OCI-LY1 (cell line): ENCODE results near the gene PLEKHH1.

ENCODE experiments used
- EZH2 ChIP-seq: fragments of 200-600 bp; sonication (generic), shearing (Covaris generic); IDR thresholded peaks from 2 replicates; pipeline ENCODE4 v1.8.0; 2017; ENCODE audit warnings: borderline replicate concordance, mixed run types, mild to moderate bottlenecking, antibody characterized with exemption, low read length, moderate library complexity, mixed read lengths
- TF ChIP-seq, protein P1 (sequence below): fragments of 200-600 bp; sonication (generic), shearing (Covaris generic); IDR thresholded peaks from 2 replicates; pipeline ENCODE4 v1.5.1; 2017; ENCODE audit warnings: mild to moderate bottlenecking, antibody characterized with exemption, low read length, moderate library complexity, mixed read lengths

DNA sequence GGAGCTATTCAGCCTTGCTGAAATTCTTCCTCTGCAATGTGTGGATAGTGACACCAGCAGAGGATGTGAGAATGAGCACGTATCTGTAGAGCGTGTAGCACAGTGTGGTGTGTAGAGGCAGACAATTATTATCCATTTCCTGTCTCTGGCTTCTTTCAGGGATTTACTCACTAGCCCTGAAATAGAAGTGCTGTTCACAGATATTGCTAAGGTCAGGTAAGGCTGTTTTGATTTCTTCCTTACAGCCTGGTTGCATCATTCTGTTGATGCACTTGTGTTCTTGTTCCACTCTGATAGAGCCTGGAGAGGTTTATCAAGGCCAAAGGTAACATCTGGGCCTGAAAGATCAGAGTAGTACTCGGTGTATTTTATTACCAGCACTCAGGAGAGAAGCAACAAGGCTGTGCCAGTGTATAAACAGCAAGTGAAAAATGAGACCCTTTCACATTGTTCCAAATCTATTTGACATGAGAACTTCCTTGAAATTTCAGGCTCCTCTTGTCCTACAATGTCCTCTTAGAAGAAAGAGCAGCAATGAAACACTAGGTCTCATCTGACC is 103.3 kb downstream of the PLEKHH1 start:
- TF ChIP-seq EZH2 = no peak
- TF ChIP-seq, protein P1, sequence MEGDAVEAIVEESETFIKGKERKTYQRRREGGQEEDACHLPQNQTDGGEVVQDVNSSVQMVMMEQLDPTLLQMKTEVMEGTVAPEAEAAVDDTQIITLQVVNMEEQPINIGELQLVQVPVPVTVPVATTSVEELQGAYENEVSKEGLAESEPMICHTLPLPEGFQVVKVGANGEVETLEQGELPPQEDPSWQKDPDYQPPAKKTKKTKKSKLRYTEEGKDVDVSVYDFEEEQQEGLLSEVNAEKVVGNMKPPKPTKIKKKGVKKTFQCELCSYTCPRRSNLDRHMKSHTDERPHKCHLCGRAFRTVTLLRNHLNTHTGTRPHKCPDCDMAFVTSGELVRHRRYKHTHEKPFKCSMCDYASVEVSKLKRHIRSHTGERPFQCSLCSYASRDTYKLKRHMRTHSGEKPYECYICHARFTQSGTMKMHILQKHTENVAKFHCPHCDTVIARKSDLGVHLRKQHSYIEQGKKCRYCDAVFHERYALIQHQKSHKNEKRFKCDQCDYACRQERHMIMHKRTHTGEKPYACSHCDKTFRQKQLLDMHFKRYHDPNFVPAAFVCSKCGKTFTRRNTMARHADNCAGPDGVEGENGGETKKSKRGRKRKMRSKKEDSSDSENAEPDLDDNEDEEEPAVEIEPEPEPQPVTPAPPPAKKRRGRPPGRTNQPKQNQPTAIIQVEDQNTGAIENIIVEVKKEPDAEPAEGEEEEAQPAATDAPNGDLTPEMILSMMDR = no peak
